ENCODE data around the gene SLC24A3. TPM values are rescaled to one million over a fixed set of nuclear protein-coding genes. Genes with fewer than 3 reads are reported as not detected.

Gene SLC24A3
- total RNA-seq, 6 experiments from 2014 or later = not detected

GRCh38 chr20:19448632-19449031 is 236.2 kb downstream of the SLC24A3 start:
- Mint-ChIP-seq H3K27ac (no peak overlapping the region), H3K4me1 (ENCODE audit: low read depth) (no peaks in the 10 kb centered on the region), H3K9me3 (peaks cover 23% of the 10 kb centered on the region), H3K4me3 (no peak overlapping the region), H3K27me3 (ENCODE audit: insufficient read depth) (peaks cover 3% of the 10 kb centered on the region), H3K36me3 (ENCODE audit: low read depth) (no peaks in the 10 kb centered on the region)
- no peak for TF ChIP-seq CTCF (IDR thresholded peaks at IDR 0.05)
- no peak for DNase-seq

GRCh38 chr20:19449051-19449450 is 236.6 kb downstream of the SLC24A3 start:
- H3K36me3 Mint-ChIP-seq (ENCODE audit: low read depth) = no peaks in the 10 kb centered on the region
- H3K4me3 Mint-ChIP-seq = no peak overlapping the region
- peaks cover 23% of the 10 kb centered on the region for H3K9me3 Mint-ChIP-seq
- TF ChIP-seq CTCF (IDR thresholded peaks at IDR 0.05) = no peak
- H3K27me3 Mint-ChIP-seq (ENCODE audit: insufficient read depth) = peaks cover 3% of the 10 kb centered on the region
- no peaks in the 10 kb centered on the region for H3K4me1 Mint-ChIP-seq (ENCODE audit: low read depth)
- DNase-seq = no peak
- no peak overlapping the region for H3K27ac Mint-ChIP-seq

GRCh38 chr20:19451231-19451922 is 238.9 kb downstream of the SLC24A3 start:
- no peak for TF ChIP-seq CTCF (IDR thresholded peaks at IDR 0.05)
- Mint-ChIP-seq H3K4me3 (no peak overlapping the region), H3K4me1 (ENCODE audit: low read depth) (no peaks in the 10 kb centered on the region), H3K36me3 (ENCODE audit: low read depth) (no peaks in the 10 kb centered on the region), H3K27ac (no peak overlapping the region), H3K27me3 (ENCODE audit: insufficient read depth) (peaks cover 3% of the 10 kb centered on the region), H3K9me3 (peaks cover 23% of the 10 kb centered on the region)
- no peak for DNase-seq

GRCh38 chr20:19451923-19452295 is 239.5 kb downstream of the SLC24A3 start:
- H3K36me3 Mint-ChIP-seq (ENCODE audit: low read depth) = no peaks in the 10 kb centered on the region
- no peak overlapping the region for H3K4me3 Mint-ChIP-seq
- H3K27ac Mint-ChIP-seq = no peak overlapping the region
- no peak for DNase-seq
- no peaks in the 10 kb centered on the region for H3K4me1 Mint-ChIP-seq (ENCODE audit: low read depth)
- no peak for TF ChIP-seq CTCF (IDR thresholded peaks at IDR 0.05)
- H3K27me3 Mint-ChIP-seq (ENCODE audit: insufficient read depth) = peaks cover 3% of the 10 kb centered on the region
- H3K9me3 Mint-ChIP-seq = peaks cover 23% of the 10 kb centered on the region

GRCh38 chr20:19453410-19453809 is 241.0 kb downstream of the SLC24A3 start:
- TF ChIP-seq CTCF (IDR thresholded peaks at IDR 0.05) = no peak
- H3K36me3 Mint-ChIP-seq (ENCODE audit: low read depth) = no peaks in the 10 kb centered on the region
- H3K4me1 Mint-ChIP-seq (ENCODE audit: low read depth) = no peaks in the 10 kb centered on the region
- H3K9me3 Mint-ChIP-seq = peaks cover 22% of the 10 kb centered on the region
- no peak overlapping the region for H3K4me3 Mint-ChIP-seq
- H3K27ac Mint-ChIP-seq = no peak overlapping the region
- no peak for DNase-seq
- peaks cover 2% of the 10 kb centered on the region for H3K27me3 Mint-ChIP-seq (ENCODE audit: insufficient read depth)
